Measurements from ENCODE around the gene SARDH. TPM values are rescaled to one million over a fixed set of nuclear protein-coding genes. Genes with fewer than 3 reads are reported as not detected.

Gene SARDH
- total and polyA plus RNA-seq, 2 of the 13 experiments (the other 11 are each of a cell fraction or from before 2014, with no cell fraction given) = 11.6 to 34.9 TPM

GRCh38 chr9:133768859-133769510, 30.8 kb upstream of the SARDH start (continued):
- TF ChIP-seq REST (IDR thresholded peaks at IDR 0.05; ENCODE audit: borderline replicate concordance in 1 of 2, low read depth in 1 of 2, low read length in 2 of 2) (no peak), TEAD3 (CRISPR knock-in tag; optimal IDR thresholded peaks at IDR 0.05; ENCODE audit: borderline replicate concordance) (peak; percentile 76), ZNF451 (CRISPR knock-in tag; IDR thresholded peaks at IDR 0.05) (peak; percentile 70; the same call in 1 of the 2 replicates), ATM (IDR thresholded peaks at IDR 0.05; ENCODE audit: borderline replicate concordance) (no peak), SMAD3 (CRISPR knock-in tag; IDR thresholded peaks at IDR 0.05) (peak; percentile 65; the same call in 1 of the 2 replicates), NFKB2 (CRISPR knock-in tag; IDR thresholded peaks at IDR 0.05; ENCODE audit: borderline replicate concordance) (peak; percentile 58; the same call in 1 of the 2 replicates), ZBTB3 (CRISPR knock-in tag; IDR thresholded peaks at IDR 0.05; ENCODE audit: borderline replicate concordance, low read depth) (no peak; the same call in 1 of the 2 replicates), PRMT3 (CRISPR knock-in tag; IDR thresholded peaks at IDR 0.05; ENCODE audit: borderline replicate concordance, low read depth) (no peak), ZNF33B (CRISPR knock-in tag; IDR thresholded peaks at IDR 0.05) (peak; percentile 77; the same call in 1 of the 2 replicates), SMYD3 (CRISPR knock-in tag; IDR thresholded peaks at IDR 0.05) (no peak), ZFX (CRISPR knock-in tag; IDR thresholded peaks at IDR 0.05; ENCODE audit: low read depth) (peak; percentile 52; the same call in 1 of the 2 replicates), YEATS4 (CRISPR knock-in tag; IDR thresholded peaks at IDR 0.05; ENCODE audit: borderline replicate concordance) (peak; percentile 39; the same call in 1 of the 2 replicates), HOXA7 (CRISPR knock-in tag; IDR thresholded peaks at IDR 0.05) (no peak), ZNF709 (CRISPR knock-in tag; IDR thresholded peaks at IDR 0.05) (no peak), SOX6 (IDR thresholded peaks at IDR 0.05) (no peak), SOX6 (CRISPR knock-in tag; IDR thresholded peaks at IDR 0.05) (peak; percentile 85), ZNF34 (CRISPR knock-in tag; IDR thresholded peaks at IDR 0.05; ENCODE audit: borderline replicate concordance) (0 out of 2 replicates have a peak, but pooled peaks have one; percentile 63), MIXL1 (CRISPR knock-in tag; IDR thresholded peaks at IDR 0.05) (no peak), TCF7L2 (IDR thresholded peaks at IDR 0.05; ENCODE audit: low read depth, low read length) (no peak), ZNF674 (CRISPR knock-in tag; IDR thresholded peaks at IDR 0.05; ENCODE audit: low read depth) (no peak), IRX3 (CRISPR knock-in tag; IDR thresholded peaks at IDR 0.05; ENCODE audit: borderline replicate concordance, low read depth) (no peak), DNMT3B (CRISPR knock-in tag; conservative IDR thresholded peaks at IDR 0.05) (no peak), ZNF788 (CRISPR knock-in tag; IDR thresholded peaks at IDR 0.05; ENCODE audit: borderline replicate concordance) (no peak; the same call in 1 of the 2 replicates), ZSCAN31 (CRISPR knock-in tag; IDR thresholded peaks at IDR 0.05; ENCODE audit: low read depth) (no peak), NFRKB (IDR thresholded peaks at IDR 0.05) (no peak)
